IMR-90 (cell line): ENCODE measurements around the gene ADARB2. TPM values are rescaled to one million over a fixed set of nuclear protein-coding genes. Genes with fewer than 3 reads are reported as not detected.

Experiments
- ATAC-seq: fragments of 200-7000 bp; cut with Tn5 transposase; 2 replicates; pipeline ENCODE4 v1.9.1; 2020; ENCODE audit warnings: low read depth, mild to moderate bottlenecking, moderate library complexity
- BruUV-seq: library from RNA; stranded (reverse); fragments of 400-500 nt; replicated peaks from 2 replicates; lab custom pipeline; 2021; lab: Mats Ljungman, UMichigan
- CTCF ChIA-PET: fragments of 300-600 bp; formaldehyde crosslinking; extraction: SDS; loops from one replicate; lab custom pipeline; 2021; ENCODE audit warnings: antibody characterized with exemption; lab: Yijun Ruan, JAX
- POLR2A ChIA-PET: fragments of 300-600 bp; sonication (Branson Sonifier 250); formaldehyde crosslinking; loops from one replicate; lab custom pipeline; 2022; ENCODE audit warnings: antibody characterized with exemption; ENCODE audit not compliant: unreplicated experiment; lab: Charles Lee
- DNase-seq: peaks from one replicate; pipeline ENCODE4 v3.0.0; 2013
- H2AFZ ChIP-seq: replicated peaks from 2 replicates; pipeline ENCODE3; 2013; ENCODE audit warnings: low read length, mild to moderate bottlenecking; ENCODE audit not compliant: poor library complexity
- H2AK5ac ChIP-seq: 2 replicates; pipeline ENCODE4 v1.6.1; 2013; ENCODE audit warnings: low read depth, low read length, inconsistent platforms
- H2AK9ac ChIP-seq: replicated peaks from 2 replicates; pipeline ENCODE3; 2013; ENCODE audit warnings: mild to moderate bottlenecking, low read depth, low read length, moderate library complexity; ENCODE audit not compliant: poor library complexity
- H2BK120ac ChIP-seq: 2 replicates; pipeline ENCODE4 v1.6.1; 2013; ENCODE audit warnings: low read depth, low read length, inconsistent platforms
- H2BK15ac ChIP-seq: 3 replicates; pipeline ENCODE4 v1.6.1; 2013; ENCODE audit warnings: low read depth, low read length, inconsistent platforms
- H2BK20ac ChIP-seq: 2 replicates; pipeline ENCODE4 v1.6.1; 2013; ENCODE audit warnings: low read depth, mild to moderate bottlenecking, inconsistent platforms, low read length, moderate library complexity
- H2BK5ac ChIP-seq: 2 replicates; pipeline ENCODE4 v1.6.1; 2013; ENCODE audit warnings: mild to moderate bottlenecking, low read depth, low read length, inconsistent platforms; ENCODE audit not compliant: poor library complexity, severe bottlenecking
- H3K14ac ChIP-seq: replicated peaks from 2 replicates; pipeline ENCODE4 v1.6.1; 2013; ENCODE audit warnings: low read depth, low read length, inconsistent platforms
- H3K18ac ChIP-seq: 2 replicates; pipeline ENCODE4 v1.6.1; 2013; ENCODE audit warnings: low read depth, low read length, control low read depth
- H3K23ac ChIP-seq: 2 replicates; pipeline ENCODE4 v1.6.1; 2013; ENCODE audit warnings: low read depth, low read length, inconsistent platforms
- H3K27ac ChIP-seq: 2 replicates; pipeline ENCODE4 v1.5.1; 2013; ENCODE audit warnings: mild to moderate bottlenecking, control low read depth, low read length; ENCODE audit not compliant: insufficient read depth
- H3K27me3 ChIP-seq: 2 replicates; pipeline ENCODE4 v1.6.1; 2013; ENCODE audit warnings: low read length; ENCODE audit not compliant: control insufficient read depth, insufficient read depth
- H3K36me3 ChIP-seq: 2 replicates; pipeline ENCODE4 v1.6.1; 2013; ENCODE audit warnings: low read length, mixed read lengths; ENCODE audit not compliant: control insufficient read depth, insufficient read depth
- H3K4ac ChIP-seq: 2 replicates; pipeline ENCODE4 v1.6.1; 2013; ENCODE audit warnings: low read depth, low read length, inconsistent platforms
- H3K4me1 ChIP-seq: 2 replicates; pipeline ENCODE4 v1.6.1; 2013; ENCODE audit warnings: low read length, mixed read lengths; ENCODE audit not compliant: control insufficient read depth, insufficient read depth
- H3K4me2 ChIP-seq: 2 replicates; pipeline ENCODE4 v1.6.1; 2013; ENCODE audit warnings: low read depth, mild to moderate bottlenecking, control low read depth, low read length, moderate library complexity
- H3K4me3 ChIP-seq: 2 replicates; pipeline ENCODE4 v1.5.1; 2013; ENCODE audit warnings: low read depth, mild to moderate bottlenecking, control low read depth, low read length, moderate library complexity; ENCODE audit not compliant: insufficient read depth
- H3K56ac ChIP-seq: 2 replicates; pipeline ENCODE4 v1.6.1; 2013; ENCODE audit warnings: low read length, inconsistent platforms; ENCODE audit not compliant: insufficient read depth; ENCODE audit errors: extremely low read depth
- H3K79me1 ChIP-seq, 2 experiments: 2 replicates each; pipeline ENCODE4 v1.6.1; 2013; ENCODE audit warnings: low read length in 2 of 2, inconsistent platforms in 1 of 2, low read depth in 1 of 2
- H3K9ac ChIP-seq: 2 replicates; pipeline ENCODE4 v1.6.1; 2013; ENCODE audit warnings: low read depth, low read length, control low read depth
- H3K9me1 ChIP-seq: 2 replicates; pipeline ENCODE4 v1.6.1; 2013; ENCODE audit warnings: low read length, inconsistent platforms; ENCODE audit not compliant: insufficient read depth
- H3K9me3 ChIP-seq: 2 replicates; pipeline ENCODE4 v1.6.1; 2013; ENCODE audit warnings: low read length; ENCODE audit not compliant: control insufficient read depth, insufficient read depth
- H4K20me1 ChIP-seq: 2 replicates; pipeline ENCODE4 v1.6.1; 2013; ENCODE audit warnings: low read length, inconsistent platforms; ENCODE audit not compliant: insufficient read depth
- H4K5ac ChIP-seq: 2 replicates; pipeline ENCODE4 v1.6.1; 2013; ENCODE audit warnings: mild to moderate bottlenecking, low read depth, low read length, control low read depth
- H4K8ac ChIP-seq, 2 experiments: 2 replicates each; pipeline ENCODE4 v1.6.1; 2013; ENCODE audit warnings: low read depth in 2 of 2, low read length in 2 of 2, control low read depth in 1 of 2, inconsistent platforms in 1 of 2
- H4K91ac ChIP-seq: 2 replicates; pipeline ENCODE4 v1.6.1; 2013; ENCODE audit warnings: low read depth, low read length, inconsistent platforms; ENCODE audit not compliant: insufficient read depth
- POLR2A ChIP-seq: IDR thresholded peaks from 2 replicates; pipeline ENCODE4 v1.6.1; 2012; ENCODE audit warnings: mild to moderate bottlenecking, low read depth, low read length
- SMC3 ChIP-seq: fragments of 150-350 bp; IDR thresholded peaks from 2 replicates; pipeline ENCODE4 v1.6.1; 2016; ENCODE audit warnings: low read depth, mild to moderate bottlenecking, antibody characterized with exemption, low read length, moderate library complexity
- WGBS, 2 experiments: methylation state at CpG; one replicate each; pipeline versions ENCODE4 v1.1.5 to v1.1.7; 2013; ENCODE audit warnings: missing lambda C conversion rate in 2 of 2; ENCODE audit not compliant: insufficient read length in 1 of 2; ENCODE audit errors: extremely low coverage in 2 of 2; 5-methylcytosine and 5-hydroxymethylcytosine counted together
- dilution Hi-C: fragments of 300-500 bp; cut with HindIII; formaldehyde crosslinking; loops from one replicate; pipeline ENCODE4 v1.14.3; 2018; ENCODE audit warnings: low sequenced_read_pairs; ENCODE audit not compliant: unreplicated experiment
- in situ Hi-C: fragments of 300-500 bp; cut with MboI; formaldehyde crosslinking; loops from 3 replicates; pipeline ENCODE4 v1.14.3; 2019; ENCODE audit warnings: low sequenced_read_pairs, inconsistent platforms, mixed read lengths
- intact Hi-C: fragments of 100-400 bp; cut with micrococcal nuclease; formaldehyde crosslinking; loops from 2 replicates; pipeline ENCODE4 v1.10.0; 2022
- polyA plus RNA-seq, 3 experiments: library from polyadenylated mRNA; depleted of rRNA; stranded (reverse); fragments of >200 nt; gene quantifications; 2 replicates each; pipeline ENCODE4 v1.2.3, GENCODE V29; 2012; ENCODE audit warnings: low replicate concordance in 1 of 3
- total RNA-seq: library from RNA; depleted of rRNA; stranded (reverse); fragments of >200 nt; gene quantifications from 2 replicates; pipeline ENCODE4 v1.2.3, GENCODE V29; 2012
- TF ChIP-seq, protein P1 (sequence below): conservative IDR thresholded peaks from 2 replicates; pipeline ENCODE4 v1.5.1; 2012; ENCODE audit warnings: mild to moderate bottlenecking, low read depth, low read length, improper control_type of control experiment

Gene ADARB2
- total and polyA plus RNA-seq, 2 of the 4 experiments (the other 2 are of a cell fraction): not detected

DNA sequence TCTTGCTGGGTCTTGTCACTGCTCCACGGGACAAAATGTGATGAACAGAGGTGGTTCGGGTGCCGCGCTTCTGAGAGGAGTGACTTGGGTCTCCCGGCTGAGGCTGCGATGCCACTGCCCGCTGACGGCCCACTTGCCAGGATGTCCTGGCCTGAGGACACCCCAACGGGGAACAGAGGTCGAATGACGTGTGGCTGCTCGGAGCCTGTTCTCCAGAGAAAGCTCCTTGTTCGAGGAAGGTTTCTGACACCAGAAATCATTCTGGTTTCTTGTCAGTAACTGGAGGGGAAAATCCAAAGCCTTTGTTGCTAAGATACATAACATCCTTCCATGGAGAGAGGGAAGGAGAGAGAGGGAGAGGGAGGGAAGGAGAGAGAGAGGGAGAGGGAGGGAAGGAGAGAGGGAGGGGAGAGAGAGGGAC, 444.7 kb downstream of the ADARB2 start:
- H2BK5ac ChIP-seq: no peak overlapping the region
- H4K5ac ChIP-seq: no peak overlapping the region
- H3K9me3 ChIP-seq: peaks cover 48% of the 10 kb centered on the region
- no peak overlapping the region for H3K23ac ChIP-seq
- 71% methylated on average over 10 of the region's 13 CpGs; no CpG with 5 or more reads in 1 of the 2 experiments for WGBS, 2 experiments
- H4K20me1 ChIP-seq: no peaks in the 10 kb centered on the region
- no peak overlapping the region for H3K14ac ChIP-seq
- ATAC-seq (no peak), DNase-seq (no peak)
- H3K4ac ChIP-seq: no peak overlapping the region
- H3K56ac ChIP-seq: no peak overlapping the region
- BruUV-seq: no TSS peak
- H3K18ac ChIP-seq: no peak overlapping the region
- H3K36me3 ChIP-seq: no peaks in the 10 kb centered on the region
- no peaks in the 10 kb centered on the region for H3K79me1 ChIP-seq
- H3K27ac ChIP-seq: no peak overlapping the region
- H3K4me2 ChIP-seq: no peak overlapping the region
- no peak overlapping the region for H3K4me3 ChIP-seq
- H2BK15ac ChIP-seq: no peak overlapping the region
- TF ChIP-seq POLR2A: no peak
- TF ChIP-seq, protein P1, sequence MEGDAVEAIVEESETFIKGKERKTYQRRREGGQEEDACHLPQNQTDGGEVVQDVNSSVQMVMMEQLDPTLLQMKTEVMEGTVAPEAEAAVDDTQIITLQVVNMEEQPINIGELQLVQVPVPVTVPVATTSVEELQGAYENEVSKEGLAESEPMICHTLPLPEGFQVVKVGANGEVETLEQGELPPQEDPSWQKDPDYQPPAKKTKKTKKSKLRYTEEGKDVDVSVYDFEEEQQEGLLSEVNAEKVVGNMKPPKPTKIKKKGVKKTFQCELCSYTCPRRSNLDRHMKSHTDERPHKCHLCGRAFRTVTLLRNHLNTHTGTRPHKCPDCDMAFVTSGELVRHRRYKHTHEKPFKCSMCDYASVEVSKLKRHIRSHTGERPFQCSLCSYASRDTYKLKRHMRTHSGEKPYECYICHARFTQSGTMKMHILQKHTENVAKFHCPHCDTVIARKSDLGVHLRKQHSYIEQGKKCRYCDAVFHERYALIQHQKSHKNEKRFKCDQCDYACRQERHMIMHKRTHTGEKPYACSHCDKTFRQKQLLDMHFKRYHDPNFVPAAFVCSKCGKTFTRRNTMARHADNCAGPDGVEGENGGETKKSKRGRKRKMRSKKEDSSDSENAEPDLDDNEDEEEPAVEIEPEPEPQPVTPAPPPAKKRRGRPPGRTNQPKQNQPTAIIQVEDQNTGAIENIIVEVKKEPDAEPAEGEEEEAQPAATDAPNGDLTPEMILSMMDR: no peak
- TF ChIP-seq SMC3: no peak
- no peak overlapping the region for H4K91ac ChIP-seq
- H2AK5ac ChIP-seq: no peak overlapping the region
- POLR2A ChIA-PET: no interaction called here
- intact Hi-C loops: no loop called here
- no peaks in the 10 kb centered on the region for H3K9me1 ChIP-seq
- dilution Hi-C loops: no loop called here
- CTCF ChIA-PET: no interaction called here
- no peaks in the 10 kb centered on the region for H3K27me3 ChIP-seq
- no peak overlapping the region for H2BK20ac ChIP-seq
- H4K8ac ChIP-seq: no peak overlapping the region
- no peak overlapping the region for H3K9ac ChIP-seq
- in situ Hi-C loops: no loop called here
- H2AFZ ChIP-seq: no peak overlapping the region
- H2BK120ac ChIP-seq: no peak overlapping the region
- H2AK9ac ChIP-seq: no peak overlapping the region
- H3K4me1 ChIP-seq: no peaks in the 10 kb centered on the region
